Right renal cortex interstitium (tissue), 3 donors: Measurements from ENCODE around the gene MLPH. TPM values are rescaled to one million over a fixed set of nuclear protein-coding genes. Genes with fewer than 3 reads are reported as not detected.
A peak's percentile ranks its signal among the peaks of the same experiment; 100 is the strongest.

Source experiments
- DNase-seq, 3 donors: peaks; one replicate each; pipeline ENCODE4 v3.0.0-alpha.2; 2013; ENCODE audit warnings: low read depth in 3 of 3, low spot score in 2 of 3
- polyA plus RNA-seq, 3 donors: library from polyadenylated mRNA; unstranded; fragments of 120-200 nt; gene quantifications; one replicate each; pipeline ENCODE4 v1.2.1, GENCODE V29; 2013; ENCODE audit not compliant: insufficient read length in 3 of 3

The MLPH gene
- polyA plus RNA-seq, 3 donors: 1.1 to 2.6 (median 1.5) TPM

GRCh38 chr2:237563816-237564215 lies 76.8 kb downstream of the MLPH start:
- no peak for DNase-seq

DNA sequence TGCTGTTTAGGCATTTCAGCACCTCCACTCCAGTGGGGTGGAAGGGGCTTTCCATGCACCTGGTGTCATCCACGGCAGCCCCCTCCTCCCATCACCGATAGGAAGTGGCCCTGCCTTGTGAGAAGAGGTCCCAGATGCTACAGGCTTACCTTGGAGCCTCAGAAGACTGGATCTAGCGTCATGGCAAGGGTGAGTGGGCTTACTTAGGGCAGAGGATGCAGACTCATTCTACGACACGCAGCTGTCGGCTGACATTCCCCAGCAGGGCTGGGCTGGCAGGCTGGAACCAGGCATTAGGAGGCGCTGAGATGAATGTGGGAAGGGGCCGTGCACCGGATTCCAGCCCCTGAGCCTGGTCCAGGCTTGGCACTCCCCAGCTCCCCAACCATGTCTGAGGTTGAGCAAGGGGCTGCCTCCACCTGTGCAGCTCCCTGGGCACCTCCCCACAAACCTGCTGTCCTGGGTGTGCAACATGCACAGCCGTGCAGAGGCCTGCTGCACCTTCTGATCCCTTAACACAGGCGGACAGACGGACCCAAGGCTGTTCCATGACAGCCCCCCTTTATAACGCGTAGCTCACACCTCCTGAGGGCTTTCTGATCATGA lies 77.6 kb downstream of the MLPH start:
- no peak for DNase-seq

DNA sequence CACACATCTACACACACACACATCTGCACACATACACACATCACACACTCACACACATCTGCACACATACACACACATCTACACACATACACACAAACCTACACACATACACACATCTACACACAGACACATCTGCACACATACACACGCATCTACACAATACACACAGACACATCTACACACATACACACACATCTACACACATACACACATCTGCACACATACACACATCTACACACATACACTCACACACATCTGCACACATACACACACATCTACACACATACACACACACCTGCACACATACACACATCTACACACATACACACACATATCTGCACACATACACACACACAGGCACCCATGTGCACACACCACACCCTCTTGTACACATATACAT lies 78.9 kb downstream of the MLPH start:
- no peak for DNase-seq

- no peak for DNase-seq
Observed at GRCh38 chr2:237566401-237567235, 79.6 kb downstream of the MLPH start, which contains the start of gene PRLH. Gene PRLH, plus strand, starts transcription at chr2:237566574. Its CDS starts 0 bp downstream, at chr2:237566574.

- no peak for DNase-seq
Observed at GRCh38 chr2:237567276-237568029, 80.4 kb downstream of the MLPH start.

- no peak for DNase-seq
Observed at GRCh38 chr2:237568121-237568660, 81.1 kb downstream of the MLPH start.

DNA sequence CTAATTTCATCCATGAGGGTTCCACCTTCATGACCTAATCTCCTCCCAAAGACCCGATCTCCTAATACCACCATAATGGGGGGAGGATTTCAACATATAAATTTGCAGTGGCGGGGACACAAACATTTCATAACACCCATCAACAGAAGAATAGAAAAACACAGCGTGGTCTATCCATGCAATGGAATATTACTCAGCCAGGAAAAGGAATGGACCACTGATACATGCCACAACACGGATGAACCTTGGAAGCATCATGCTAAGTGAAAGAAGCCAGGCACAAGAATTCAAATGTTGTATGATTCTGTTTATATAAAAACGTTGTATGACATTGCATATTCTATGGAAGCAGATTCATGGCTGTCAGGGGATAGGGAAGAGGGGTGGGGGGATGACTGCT lies 82.0 kb downstream of the MLPH start:
- DNase-seq: no peak

DNA sequence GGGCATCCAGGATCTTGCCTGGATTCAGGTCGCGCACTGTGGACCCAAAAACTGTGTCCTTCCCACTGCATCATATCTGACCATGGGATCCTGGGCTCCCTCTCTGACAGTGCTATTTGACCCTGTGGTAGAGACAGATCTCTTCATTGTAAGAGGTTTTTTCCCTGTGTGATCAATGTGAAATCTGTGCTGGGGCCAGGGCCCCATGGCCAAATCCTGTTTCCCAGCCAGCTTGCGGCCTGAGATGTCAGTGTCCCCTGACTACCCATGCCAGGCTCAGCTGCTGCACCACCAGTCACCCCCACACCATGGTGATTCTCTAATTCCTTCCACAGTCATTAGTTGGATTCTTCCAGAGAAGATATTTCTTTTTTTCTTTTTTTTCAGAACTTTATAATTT lies 82.8 kb downstream of the MLPH start:
- DNase-seq: no peak

DNA sequence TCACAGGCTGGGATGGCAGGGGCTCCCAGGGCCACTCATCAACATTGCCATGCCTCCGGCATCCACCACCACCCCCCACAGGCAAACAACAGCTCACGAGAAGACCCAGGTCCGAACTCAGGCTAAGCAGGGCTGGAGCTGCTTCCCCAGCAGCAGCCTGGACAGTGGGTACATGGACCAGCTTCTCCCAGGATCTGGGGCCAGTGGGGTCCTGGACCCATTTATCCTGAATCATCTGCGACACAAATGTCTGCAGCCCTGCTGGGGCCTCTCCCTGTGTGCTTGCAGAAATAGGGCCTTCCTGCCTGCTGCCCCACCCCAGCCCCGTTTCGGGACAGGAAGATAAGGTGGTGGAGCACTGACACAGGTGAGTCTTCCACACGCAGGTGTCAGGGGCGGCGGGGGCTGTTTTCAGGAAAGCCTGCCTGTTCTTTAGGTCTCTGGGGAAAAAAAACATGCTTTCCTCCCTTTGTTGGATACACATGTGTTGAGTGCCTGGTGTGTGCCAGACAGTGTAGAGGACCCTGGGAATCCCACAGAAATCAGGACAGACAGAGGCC lies 83.8 kb downstream of the MLPH start:
- DNase-seq: no peak

DNA sequence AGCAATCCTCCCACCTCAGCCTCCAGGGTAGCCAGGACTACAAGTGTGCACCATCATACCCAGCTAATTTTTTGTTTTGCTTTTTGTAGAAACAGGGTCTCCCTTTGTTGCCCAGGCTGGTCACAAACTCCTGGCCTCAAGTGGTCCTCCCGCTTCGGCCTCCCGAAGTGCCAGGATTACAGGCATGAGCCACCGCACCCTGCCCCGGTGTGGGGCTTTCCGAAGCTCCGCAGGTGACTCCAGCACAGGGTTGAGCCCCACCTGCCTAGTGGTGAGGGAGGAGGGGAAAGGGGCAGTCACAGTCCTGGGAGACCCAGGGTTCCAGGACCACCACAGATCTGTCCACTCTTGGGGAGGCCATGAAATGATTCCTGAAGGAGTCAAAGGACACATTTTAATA lies 84.5 kb downstream of the MLPH start:
- no peak for DNase-seq

- peak in 2 of 3 donors; percentile 69 to 72 for DNase-seq
Observed at GRCh38 chr2:237572021-237572741, 85.1 kb downstream of the MLPH start.

DNA sequence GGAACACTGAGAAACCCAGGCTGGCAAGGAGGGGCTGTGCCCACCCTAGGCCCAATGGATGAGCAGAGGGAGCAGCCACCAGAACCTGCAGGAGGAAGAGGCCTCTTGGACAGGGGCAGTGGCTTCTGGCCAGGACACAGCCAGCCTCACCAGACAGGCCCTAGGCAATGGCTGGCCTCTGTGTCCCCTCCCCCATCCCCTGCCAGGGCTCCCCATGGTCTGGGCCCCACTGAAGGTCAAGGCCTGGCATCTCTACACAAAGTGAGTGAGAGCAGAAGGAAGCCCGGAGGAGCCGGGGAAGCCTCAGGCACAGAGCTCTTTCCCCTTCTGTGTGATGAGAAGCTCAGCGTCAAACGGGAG lies 85.7 kb downstream of the MLPH start:
- no peak for DNase-seq

GRCh38 chr2:237573721-237574415 lies 86.8 kb downstream of the MLPH start:
- DNase-seq: no peak

- DNase-seq: no peak
Observed at GRCh38 chr2:237574467-237574866, 87.4 kb downstream of the MLPH start.

DNA sequence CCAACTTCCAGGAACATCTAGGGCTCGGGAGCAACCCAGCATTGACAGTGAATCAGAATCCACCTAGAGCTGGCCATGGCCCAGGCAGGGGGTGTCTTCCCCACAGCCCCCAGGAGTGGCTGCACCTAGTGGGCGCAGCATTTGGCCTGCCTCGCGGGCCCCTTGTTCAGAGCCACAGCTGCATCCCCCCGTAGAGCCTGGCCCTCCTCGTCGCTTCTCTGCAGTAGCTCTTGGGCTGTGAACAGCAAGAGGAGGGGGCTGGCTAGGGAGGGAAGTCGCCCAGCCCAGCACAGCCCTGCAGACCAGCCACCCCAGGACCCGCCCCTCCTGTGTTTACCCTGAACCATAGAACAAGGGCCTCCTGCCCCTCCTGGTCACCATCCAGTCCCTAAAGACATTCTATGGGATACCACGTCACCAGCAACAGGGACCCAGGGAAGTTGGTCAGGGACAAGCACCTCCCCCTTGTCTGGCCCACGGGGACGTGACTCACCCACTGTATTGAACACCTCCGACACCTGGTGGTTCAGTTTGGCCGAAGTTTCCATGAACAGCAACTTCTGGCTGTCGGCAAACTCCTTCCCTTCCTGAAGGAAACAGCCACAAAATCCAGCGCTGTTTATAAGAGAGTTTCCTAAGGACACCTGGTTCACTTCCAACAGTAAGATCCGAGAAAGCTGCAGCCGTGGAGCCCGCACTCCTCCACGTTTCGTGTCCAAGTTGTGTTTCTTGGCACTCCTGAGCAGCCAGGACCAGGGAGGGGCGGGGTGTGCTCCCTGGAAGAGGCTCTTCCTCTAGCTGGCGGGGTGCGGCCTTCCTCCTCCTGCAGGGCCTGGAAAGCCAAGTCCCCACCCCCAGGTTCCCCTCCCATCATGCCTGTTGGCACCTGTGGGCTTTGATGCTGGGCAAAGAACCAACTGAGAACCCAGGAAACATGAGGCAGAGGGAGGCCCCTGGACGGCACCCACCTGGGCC lies 88.1 kb downstream of the MLPH start:
- DNase-seq: no peak

- no peak for DNase-seq
Observed at GRCh38 chr2:237575869-237576862, 89.1 kb downstream of the MLPH start.

- no peak for DNase-seq
Observed at GRCh38 chr2:237576974-237577373, 89.9 kb downstream of the MLPH start.
